SU-DHL-6 (cell line): ENCODE results near the gene ILRUN.

ENCODE experiments used
- CTCF ChIP-seq: fragments of 200-600 bp; sonication (generic); IDR thresholded peaks from one replicate; pipeline ENCODE4 v1.5.1; 2017; ENCODE audit warnings: antibody characterized with exemption, mild to moderate bottlenecking, low read length, moderate library complexity; ENCODE audit not compliant: insufficient read depth, poor library complexity, severe bottlenecking
- EZH2phosphoT487 ChIP-seq: fragments of 200-600 bp; sonication (generic), shearing (Covaris generic); conservative IDR thresholded peaks from 2 replicates; pipeline ENCODE4 v1.6.1; 2018; ENCODE audit warnings: mild to moderate bottlenecking, antibody characterized with exemption, low read length, moderate library complexity, mixed read lengths

- no peak for TF ChIP-seq EZH2phosphoT487
- TF ChIP-seq CTCF: no peak
These were observed 20.9 kb upstream of the ILRUN start for GRCh38 chr6:34717466-34717865.
